H1 (cell line): ENCODE data around the gene NKAIN1. TPM values are rescaled to one million over a fixed set of nuclear protein-coding genes. Genes with fewer than 3 reads are reported as not detected.

Source experiments
- CTCF ChIA-PET: fragments of 300-600 bp; sonication (Branson Sonifier 250); formaldehyde crosslinking; loops from one replicate; lab custom pipeline; 2021; ENCODE audit not compliant: partially characterized antibody; lab: Charles Lee
- POLR2A ChIA-PET: fragments of 300-600 bp; sonication (Branson Sonifier 250); formaldehyde crosslinking; loops from one replicate; lab custom pipeline; 2021; ENCODE audit warnings: inconsistent platforms; ENCODE audit not compliant: partially characterized antibody; lab: Charles Lee
- DNase-seq, 2 experiments: peaks; one replicate each; pipeline versions ENCODE4 v3.0.0 to v3.0.0-alpha.2; 2010 to 2022; ENCODE audit warnings: low spot score in 2 of 2, low read depth in 1 of 2, mixed read lengths in 1 of 2
- FAIRE-seq: peaks from 2 replicates; lab custom pipeline; 2011; peaks lifted over from hg19 to GRCh38; lab: Jason Lieb, UNC
- H2AFZ ChIP-seq: 2 replicates; pipeline ENCODE4 v1.8.1; 2012; ENCODE audit warnings: low read length, inconsistent platforms
- H2AK5ac ChIP-seq: 2 replicates; pipeline ENCODE4 v1.6.1; 2013; ENCODE audit warnings: low read depth, low read length
- H2BK120ac ChIP-seq: replicated peaks from 2 replicates; pipeline ENCODE3; 2013; ENCODE audit warnings: low read depth, low read length, inconsistent platforms
- H2BK12ac ChIP-seq: 2 replicates; pipeline ENCODE4 v1.6.1; 2013; ENCODE audit warnings: low read depth, low read length
- H2BK15ac ChIP-seq: 2 replicates; pipeline ENCODE4 v1.6.1; 2013; ENCODE audit warnings: low read length
- H2BK20ac ChIP-seq: 2 replicates; pipeline ENCODE4 v1.6.1; 2013; ENCODE audit warnings: low read length
- H2BK5ac ChIP-seq: 2 replicates; pipeline ENCODE4 v1.6.1; 2013; ENCODE audit warnings: low read depth, low read length
- H3K14ac ChIP-seq: 2 replicates; pipeline ENCODE4 v1.6.1; 2013; ENCODE audit warnings: inconsistent platforms; ENCODE audit not compliant: insufficient read length
- H3K18ac ChIP-seq: 2 replicates; pipeline ENCODE4 v1.6.1; 2013; ENCODE audit warnings: low read length; ENCODE audit errors: extremely low read depth
- H3K23ac ChIP-seq: 2 replicates; pipeline ENCODE4 v1.6.1; 2013; ENCODE audit warnings: inconsistent platforms; ENCODE audit not compliant: insufficient read length
- H3K23me2 ChIP-seq: 2 replicates; pipeline ENCODE4 v1.6.1; 2013; ENCODE audit warnings: low read depth, low read length
- H3K27ac ChIP-seq: 2 replicates; pipeline ENCODE4 v1.6.1; 2011; ENCODE audit warnings: low read depth, low read length, inconsistent platforms
- H3K27me3 ChIP-seq, 4 experiments: replicated peaks in 1 of 4; 1 replicate in 1 of 4; 2 replicates in 3 of 4; pipeline versions ENCODE4 v1.6.1 to v1.8.1; 2011 to 2013; ENCODE audit warnings: low read length in 3 of 4, mild to moderate bottlenecking in 3 of 4, inconsistent platforms in 2 of 4, mixed read lengths in 2 of 4, moderate library complexity in 1 of 4; ENCODE audit not compliant: control insufficient read depth in 3 of 4, insufficient read depth in 3 of 4; ENCODE audit errors: extremely low read depth in 1 of 4
- H3K36me3 ChIP-seq, 4 experiments: 2 replicates each; pipeline versions ENCODE4 v1.6.1 to v1.8.1; 2011 to 2013; ENCODE audit warnings: mild to moderate bottlenecking in 4 of 4, low read length in 3 of 4, moderate library complexity in 2 of 4, control low read depth in 1 of 4, inconsistent platforms in 1 of 4; ENCODE audit not compliant: insufficient read depth in 4 of 4, control insufficient read depth in 2 of 4
- H3K4ac ChIP-seq: replicated peaks from 2 replicates; pipeline ENCODE3; 2013; ENCODE audit warnings: low read length, low read depth, mixed read lengths, inconsistent platforms; ENCODE audit not compliant: insufficient read length
- H3K4me1 ChIP-seq, 4 experiments: replicated peaks in 1 of 4; 1 replicate in 1 of 4; 2 replicates in 3 of 4; pipeline versions ENCODE4 v1.6.1 to v1.8.1; 2011 to 2013; ENCODE audit warnings: low read length in 3 of 4, inconsistent platforms in 2 of 4, mixed read lengths in 1 of 4; ENCODE audit not compliant: insufficient read depth in 4 of 4, control insufficient read depth in 3 of 4
- H3K4me2 ChIP-seq, 2 experiments: 2 replicates each; pipeline versions ENCODE4 v1.6.1 to v1.8.1; 2011 to 2013; ENCODE audit warnings: low read depth in 2 of 2, low read length in 2 of 2, control low read depth in 1 of 2, inconsistent platforms in 1 of 2, mild to moderate bottlenecking in 1 of 2; ENCODE audit not compliant: insufficient read depth in 1 of 2
- H3K4me3 ChIP-seq, 4 experiments: fragments of 200-600, 300-600 bp in 1 of 4; sonication (generic), shearing (Covaris generic), sonication (Bioruptor Twin) in 1 of 4; 2 replicates each; pipeline versions ENCODE4 v1.5.1 to v1.8.1; 2011 to 2016; ENCODE audit warnings: low read length in 4 of 4, low read depth in 3 of 4, control low read depth in 2 of 4, inconsistent platforms in 2 of 4, mild to moderate bottlenecking in 2 of 4, mixed read lengths in 1 of 4, moderate library complexity in 1 of 4; ENCODE audit not compliant: insufficient read depth in 2 of 4; ENCODE audit errors: extremely low read depth in 1 of 4
- H3K56ac ChIP-seq: replicated peaks from 2 replicates; pipeline ENCODE3; 2013; ENCODE audit warnings: low read depth, mild to moderate bottlenecking, mixed read lengths, low read length, inconsistent platforms; ENCODE audit not compliant: insufficient read length
- H3K79me1 ChIP-seq: 2 replicates; pipeline ENCODE4 v1.6.1; 2013; ENCODE audit warnings: low read depth, low read length, control low read depth
- H3K79me2 ChIP-seq, 2 experiments: 2 replicates each; pipeline versions ENCODE4 v1.6.1 to v1.8.1; 2012 to 2013; ENCODE audit warnings: low read length in 2 of 2, mild to moderate bottlenecking in 2 of 2, inconsistent platforms in 1 of 2; ENCODE audit not compliant: insufficient read depth in 2 of 2, control insufficient read depth in 1 of 2
- H3K9ac ChIP-seq, 4 experiments: replicated peaks in 1 of 4; 1 replicate in 1 of 4; 2 replicates in 3 of 4; pipeline versions ENCODE4 v1.6.1 to v1.8.1; 2011 to 2013; ENCODE audit warnings: low read depth in 3 of 4, low read length in 3 of 4, control low read depth in 2 of 4, mild to moderate bottlenecking in 2 of 4, moderate library complexity in 2 of 4, inconsistent platforms in 1 of 4; ENCODE audit errors: extremely low read depth in 1 of 4
- H3K9me3 ChIP-seq, 2 experiments: 2 replicates each; pipeline versions ENCODE4 v1.6.1 to v1.8.1; 2012 to 2013; ENCODE audit warnings: mild to moderate bottlenecking in 2 of 2, moderate library complexity in 2 of 2, control low read depth in 1 of 2, inconsistent platforms in 1 of 2, low read depth in 1 of 2, low read length in 1 of 2, mixed read lengths in 1 of 2; ENCODE audit not compliant: insufficient read depth in 2 of 2
- H4K20me1 ChIP-seq, 2 experiments: replicated peaks in 1 of 2; 2 replicates each; pipeline versions ENCODE3 to v1.8.1; 2011 to 2013; ENCODE audit warnings: inconsistent platforms in 2 of 2, low read length in 2 of 2, mild to moderate bottlenecking in 1 of 2; ENCODE audit not compliant: insufficient read depth in 2 of 2, control insufficient read depth in 1 of 2
- H4K5ac ChIP-seq: 2 replicates; pipeline ENCODE4 v1.6.1; 2013; ENCODE audit warnings: low read length, low read depth, mixed read lengths, inconsistent platforms; ENCODE audit not compliant: insufficient read length
- H4K8ac ChIP-seq: 2 replicates; pipeline ENCODE4 v1.8.0; 2013; ENCODE audit warnings: mild to moderate bottlenecking, moderate library complexity, low read length, inconsistent platforms; ENCODE audit not compliant: insufficient read depth; ENCODE audit errors: extremely low read depth
- H4K91ac ChIP-seq: replicated peaks from 2 replicates; pipeline ENCODE3; 2013; ENCODE audit warnings: low read length, mixed read lengths, inconsistent platforms; ENCODE audit not compliant: insufficient read length
- BCL11A ChIP-seq, 2 experiments: IDR thresholded peaks; one replicate each; pipeline ENCODE4 v1.6.1; 2011; ENCODE audit warnings: low read depth in 2 of 2, low read length in 2 of 2, mild to moderate bottlenecking in 2 of 2
- BRCA1 ChIP-seq: IDR thresholded peaks from 2 replicates; pipeline ENCODE4 v1.6.1; 2012; ENCODE audit warnings: low read depth, low read length, improper control_type of control experiment
- EGR1 ChIP-seq: IDR thresholded peaks from 2 replicates; pipeline ENCODE4 v1.6.1; 2011; ENCODE audit warnings: low read depth, low read length, borderline replicate concordance
- EP300 ChIP-seq, 2 experiments: IDR thresholded peaks; 1 replicate in 1 of 2; 2 replicates in 1 of 2; pipeline ENCODE4 v1.6.1; 2011 to 2012; ENCODE audit warnings: low read depth in 2 of 2, low read length in 2 of 2, mild to moderate bottlenecking in 2 of 2, borderline replicate concordance in 1 of 2, inconsistent platforms in 1 of 2, moderate library complexity in 1 of 2
- EZH2 ChIP-seq: fragments of 200-600 bp; sonication (generic); IDR thresholded peaks from 2 replicates; pipeline ENCODE4 v1.7.1; 2012; ENCODE audit warnings: low read depth, mild to moderate bottlenecking, moderate library complexity, low read length, inconsistent platforms; ENCODE audit not compliant: severe bottlenecking
- JUN ChIP-seq: IDR thresholded peaks from 2 replicates; pipeline ENCODE4 v1.6.1; 2011; ENCODE audit warnings: low read depth, mild to moderate bottlenecking, improper control_type of control experiment, low read length
- JUND ChIP-seq: IDR thresholded peaks from 2 replicates; pipeline ENCODE4 v1.6.1; 2011; ENCODE audit warnings: mild to moderate bottlenecking, improper control_type of control experiment, low read length
- RFX5 ChIP-seq: IDR thresholded peaks from 2 replicates; pipeline ENCODE4 v1.6.1; 2011; ENCODE audit warnings: low read depth, low read length, improper control_type of control experiment, borderline replicate concordance
- RXRA ChIP-seq: IDR thresholded peaks from 2 replicates; pipeline ENCODE4 v1.6.1; 2011; ENCODE audit warnings: low read depth, mild to moderate bottlenecking, low read length, moderate library complexity; ENCODE audit not compliant: insufficient read depth
- SAP30 ChIP-seq: fragments of 300-600 bp; sonication (generic); IDR thresholded peaks from 2 replicates; pipeline ENCODE4 v1.7.1; 2012; ENCODE audit warnings: low read length, moderate library complexity, mild to moderate bottlenecking, inconsistent platforms; ENCODE audit not compliant: insufficient read depth, insufficient replicate concordance
- SIRT6 ChIP-seq: IDR thresholded peaks from one replicate; pipeline ENCODE4 v1.7.1; 2012; ENCODE audit warnings: low read length, inconsistent platforms
- TAF1 ChIP-seq: IDR thresholded peaks from 2 replicates; pipeline ENCODE4 v1.6.1; 2011; ENCODE audit warnings: mild to moderate bottlenecking, low read depth, low read length
- TBP ChIP-seq: IDR thresholded peaks from 2 replicates; pipeline ENCODE4 v1.6.1; 2011; ENCODE audit warnings: low read depth, low read length, improper control_type of control experiment
- WGBS, 2 experiments: shearing (Covaris generic) in 1 of 2; methylation state at CpG; one replicate each; pipeline versions ENCODE4 v1.1.6 to v1.1.7; 2013 to 2015; ENCODE audit warnings: low lambda C conversion rate in 2 of 2, mixed read lengths in 2 of 2, inconsistent platforms in 1 of 2, low coverage in 1 of 2, missing lambda C conversion rate in 1 of 2; ENCODE audit not compliant: insufficient replicate concordance in 2 of 2, insufficient coverage in 1 of 2, insufficient read length in 1 of 2; ENCODE audit errors: extremely low coverage in 1 of 2, missing lambda C conversion rate in 1 of 2; 5-methylcytosine and 5-hydroxymethylcytosine counted together
- polyA plus RNA-seq, 7 experiments: library from polyadenylated mRNA; depleted of rRNA in 3 of 7; stranded (reverse) in 5 of 7; unstranded in 2 of 7; fragments of >200 nt in 5 of 7; fragments of 200-250 nt in 2 of 7; gene quantifications; 1 replicate in 5 of 7; 2 replicates in 1 of 7; 4 replicates in 1 of 7; pipeline versions ENCODE4 v1.2.1 to v1.2.3, GENCODE V29; 2011 to 2013; ENCODE audit warnings: missing spikeins in 2 of 7, mixed read lengths in 2 of 7
- total RNA-seq: library from RNA; stranded (reverse); fragmentation: NEBNext Ultra II Directional; extraction: Animal tissue kit (Norgen Biotek cat#: 25700); gene quantifications from 2 replicates; pipeline ENCODE4 v1.2.1, GENCODE V29; 2021

NKAIN1 gene
- total and polyA plus RNA-seq, 2 of the 8 experiments (the other 6 are each of a cell fraction or from before 2014, with no cell fraction given), result 59.3 to 66.9 TPM

- Histone ChIP-seq H2BK15ac (no peak overlapping the region), H3K27ac (no peak overlapping the region), H2BK5ac (no peak overlapping the region), H3K79me2 (no peaks in the 10 kb centered on the region), H3K18ac (no peak overlapping the region), H2AFZ (no peak overlapping the region), H3K4ac (no peak overlapping the region), H4K20me1 (no peaks in the 10 kb centered on the region), H4K5ac (no peak overlapping the region), H3K4me2 (no peak overlapping the region), H2BK120ac (no peak overlapping the region), H3K4me3 (no peak overlapping the region), H3K27me3 (no peaks in the 10 kb centered on the region), H3K4me1 (peaks cover 0 to 3% (median 1%) of the 10 kb centered on the region in 4 experiments; a peak in 4 of 7 replicates), H3K23me2 (peaks cover 7% of the 10 kb centered on the region), H4K91ac (no peak overlapping the region), H2AK5ac (no peak overlapping the region), H3K23ac (no peak overlapping the region), H3K79me1 (no peaks in the 10 kb centered on the region), H3K9ac (no peak overlapping the region), H3K56ac (no peak overlapping the region), H4K8ac (no peak overlapping the region), H2BK20ac (no peak overlapping the region), H3K14ac (no peak overlapping the region), H3K9me3 (no peaks in the 10 kb centered on the region), H2BK12ac (no peak overlapping the region), H3K36me3 (peaks cover 0 to 1% (median 0%) of the 10 kb centered on the region in 4 experiments; a peak in 1 of 8 replicates)
- TF ChIP-seq SIRT6 (no peak), RFX5 (no peak), BCL11A (IDR thresholded peaks at IDR 0.05; ENCODE audit: low read depth in 2 of 2, low read length in 2 of 2) (no peak), SAP30 (no peak), JUND (no peak), EP300 (IDR thresholded peaks at IDR 0.05; ENCODE audit: borderline replicate concordance in 1 of 2, low read depth in 2 of 2, low read length in 2 of 2) (no peak), TAF1 (no peak), EGR1 (no peak), TBP (no peak), RXRA (no peak), BRCA1 (no peak), EZH2 (no peak), JUN (no peak)
- POLR2A ChIA-PET, result interaction anchor here (1.2 to 5.2 kb wide), 2 partner anchors 86 to 145 kb away, joined by 3 to 42 read pairs; partner anchors contain the start of genes PUM1, SNRNP40 and ZCCHC17
- no peak for FAIRE-seq
- DNase-seq, result no peak
- CTCF ChIA-PET, result interaction anchor here (0.6 to 1.6 kb wide), 8 partner anchors 11 to 173 kb away, joined by 3 to 8 read pairs (median 4); no protein-coding TSS in a partner anchor
- WGBS, 2 experiments, result 90% methylated on average over 3 of the region's 3 CpGs; no CpG with 5 or more reads in 1 of the 2 experiments
Observed at GRCh38 chr1:31151402-31151801, 88.3 kb downstream of the NKAIN1 start.
